GM21526 (cell line): ENCODE data around the gene ATP6V0A4.

Experiments
- ATAC-seq: cut with Tn5 transposase; IDR thresholded peaks from one replicate; pipeline ENCODE4 v1.9.1; 2021; ENCODE audit warnings: moderate library complexity; ENCODE audit not compliant: unreplicated experiment, low FRiP score

The ATP6V0A4 gene

DNA sequence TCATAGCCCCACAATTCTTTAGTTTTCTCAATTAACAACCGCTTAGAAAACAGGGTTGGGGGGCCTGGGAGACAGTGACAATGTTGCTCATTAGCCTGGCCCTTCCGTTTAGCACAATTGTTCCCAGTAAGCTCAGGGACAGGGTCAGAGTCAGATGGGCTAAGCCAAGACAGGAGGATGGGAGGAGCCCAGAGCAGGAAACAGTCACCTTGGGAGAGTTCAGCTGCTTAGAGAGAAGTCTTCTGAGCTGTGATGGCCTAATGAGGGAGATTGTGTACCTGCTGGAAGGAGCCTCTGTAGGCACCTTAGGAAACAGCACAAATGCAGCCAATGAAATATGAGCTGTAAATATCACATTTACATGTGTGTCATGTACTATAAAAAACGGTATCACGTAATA is 132.7 kb downstream of the ATP6V0A4 start:
- no peak for ATAC-seq

DNA sequence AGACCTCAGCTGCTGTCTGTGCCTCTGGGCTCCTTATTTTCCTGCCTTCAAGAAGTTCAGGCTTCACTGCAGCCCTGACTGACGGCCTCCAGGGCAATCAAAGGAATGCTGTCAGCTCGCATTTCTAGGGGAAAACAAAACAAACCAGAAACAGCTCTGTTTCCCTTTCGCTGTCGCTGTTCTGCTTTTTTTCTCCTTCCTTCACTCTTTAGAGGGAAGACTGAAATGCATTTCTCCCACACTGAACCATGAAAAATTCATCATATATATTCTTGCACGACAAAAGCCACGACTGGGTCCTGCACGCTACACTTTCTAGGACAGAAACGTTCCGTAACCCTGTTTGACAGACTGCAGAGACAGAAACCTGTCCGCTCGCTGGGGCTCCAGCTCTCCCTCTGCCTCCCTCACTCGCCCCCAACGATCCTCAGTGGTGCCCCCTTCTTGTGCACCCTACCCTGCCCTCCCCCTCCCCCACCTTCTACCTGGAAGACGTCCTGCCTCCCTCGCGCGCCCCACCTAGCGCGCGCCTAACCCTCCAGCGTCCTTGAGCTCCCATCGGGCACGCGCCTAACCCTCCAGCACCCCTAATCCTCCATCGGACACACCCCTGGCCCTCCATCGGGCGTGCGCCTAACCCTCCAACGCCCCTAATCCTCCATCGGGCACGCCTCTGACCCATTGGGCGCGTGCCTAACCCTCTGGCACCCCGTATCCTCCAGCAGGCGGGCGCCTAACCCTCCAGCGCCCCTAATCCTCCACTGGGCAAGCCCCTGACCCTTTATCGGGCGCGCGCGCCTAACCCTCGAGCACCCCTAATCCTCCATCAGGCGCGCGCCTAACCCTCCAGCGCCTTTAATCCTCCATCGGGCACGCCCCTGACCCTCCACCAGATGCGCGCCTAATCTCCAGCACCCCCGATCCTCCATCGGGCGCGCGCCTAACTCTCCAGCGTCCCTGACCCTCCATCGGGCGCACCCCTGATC is 134.0 kb downstream of the ATP6V0A4 start:
- no peak for ATAC-seq

DNA sequence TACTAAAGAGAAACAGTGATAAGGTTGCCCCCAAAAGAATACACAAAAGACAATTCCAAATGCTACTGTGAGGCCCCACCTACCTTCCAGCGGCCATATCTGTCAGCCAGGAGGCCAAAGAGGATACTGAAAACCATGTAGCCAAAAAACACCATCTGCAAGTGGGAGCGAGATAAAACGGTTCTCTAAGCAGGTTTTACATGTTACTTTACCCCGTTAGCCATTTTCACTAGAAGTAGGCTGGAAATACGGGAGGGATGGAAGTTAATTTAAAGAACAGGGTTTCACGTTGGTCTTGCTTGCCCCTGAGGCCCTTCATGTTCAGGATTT is 135.0 kb downstream of the ATP6V0A4 start:
- ATAC-seq, result no peak

DNA sequence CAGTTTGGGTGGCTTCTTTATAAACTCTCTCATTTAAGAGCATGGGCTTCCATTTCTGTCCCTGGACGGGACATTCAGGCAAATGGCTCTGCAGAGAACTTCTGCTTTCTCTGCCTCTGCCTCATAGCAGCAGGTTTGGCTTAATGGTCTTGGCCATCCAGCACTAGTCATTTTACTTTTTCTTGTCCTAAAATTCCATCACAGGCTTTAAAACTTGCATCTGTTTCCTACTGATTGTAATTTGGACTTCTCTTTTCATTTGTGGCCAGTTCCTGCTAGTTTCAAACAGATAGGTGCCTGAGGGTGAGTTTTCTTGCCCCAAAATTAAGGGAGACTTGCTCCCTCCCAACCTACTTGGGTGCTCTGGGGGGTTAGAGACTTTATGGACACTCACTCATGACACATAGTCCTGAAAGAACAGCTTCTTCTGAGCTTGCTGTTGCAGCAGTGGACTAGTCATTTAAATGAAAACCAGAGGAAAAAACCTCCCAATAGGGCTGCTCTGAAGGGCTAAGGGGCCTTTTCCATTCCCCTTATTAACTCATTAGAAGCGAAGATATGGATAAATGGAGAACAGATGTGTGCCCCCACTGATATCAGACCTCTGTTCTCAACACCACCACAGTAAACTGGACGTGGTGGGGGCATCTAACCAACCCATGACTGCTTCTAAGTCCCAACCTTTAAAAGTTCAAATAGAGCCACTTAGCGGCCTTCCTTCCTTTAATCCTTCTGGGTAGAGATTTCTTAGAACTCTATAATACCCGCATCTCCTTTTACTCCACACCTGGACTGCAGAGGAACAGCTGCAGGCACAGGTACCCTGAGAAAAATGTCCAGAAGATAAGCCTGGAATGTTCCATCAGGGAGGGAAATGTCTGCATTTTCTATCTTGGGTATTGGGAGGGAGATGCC is 135.7 kb downstream of the ATP6V0A4 start:
- ATAC-seq, result no peak

DNA sequence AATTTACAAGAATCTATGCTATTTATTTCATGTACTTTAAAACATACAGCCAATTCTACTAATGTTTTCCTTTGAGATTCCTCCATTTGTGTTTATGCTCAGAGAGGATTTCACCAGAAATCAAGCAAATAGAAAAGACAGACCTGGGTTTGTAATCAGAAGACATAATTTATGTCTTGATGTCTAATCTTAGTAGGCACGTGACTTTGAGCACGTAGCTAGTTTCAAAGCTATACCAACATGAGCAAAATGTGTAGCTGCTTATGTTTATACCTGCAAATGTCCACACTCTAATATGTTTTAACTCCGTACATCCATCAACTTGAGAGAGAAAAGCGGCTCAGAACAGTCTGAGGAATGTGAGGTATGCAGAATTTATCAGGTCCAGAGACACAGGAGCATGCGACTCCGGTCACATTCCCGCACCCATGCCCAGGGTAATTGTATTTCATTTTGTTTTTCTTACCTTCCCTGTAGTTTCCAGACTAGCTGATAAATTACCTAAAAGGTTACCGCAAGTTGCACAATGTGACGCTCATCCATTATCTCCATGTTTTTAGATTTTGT is 136.8 kb downstream of the ATP6V0A4 start:
- ATAC-seq, result no peak

DNA sequence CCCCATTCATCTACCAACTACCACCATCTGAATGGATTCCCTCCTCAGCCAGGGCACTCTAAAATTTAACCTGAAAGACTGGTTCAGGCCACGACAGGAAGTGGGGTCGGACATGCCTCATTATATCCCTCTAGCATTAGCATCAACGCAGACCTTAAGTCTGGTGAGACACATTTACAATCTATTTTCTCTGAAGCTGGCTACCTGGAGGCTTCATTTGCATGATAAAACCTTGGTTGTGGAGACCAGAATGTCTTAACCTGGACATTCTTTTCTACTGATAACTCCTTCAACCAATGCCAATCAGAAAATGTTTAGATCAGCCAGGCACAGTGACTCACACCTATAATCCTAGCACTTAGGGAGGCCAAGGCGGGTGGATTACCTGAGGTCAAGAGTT is 139.1 kb downstream of the ATP6V0A4 start:
- ATAC-seq, result no peak

DNA sequence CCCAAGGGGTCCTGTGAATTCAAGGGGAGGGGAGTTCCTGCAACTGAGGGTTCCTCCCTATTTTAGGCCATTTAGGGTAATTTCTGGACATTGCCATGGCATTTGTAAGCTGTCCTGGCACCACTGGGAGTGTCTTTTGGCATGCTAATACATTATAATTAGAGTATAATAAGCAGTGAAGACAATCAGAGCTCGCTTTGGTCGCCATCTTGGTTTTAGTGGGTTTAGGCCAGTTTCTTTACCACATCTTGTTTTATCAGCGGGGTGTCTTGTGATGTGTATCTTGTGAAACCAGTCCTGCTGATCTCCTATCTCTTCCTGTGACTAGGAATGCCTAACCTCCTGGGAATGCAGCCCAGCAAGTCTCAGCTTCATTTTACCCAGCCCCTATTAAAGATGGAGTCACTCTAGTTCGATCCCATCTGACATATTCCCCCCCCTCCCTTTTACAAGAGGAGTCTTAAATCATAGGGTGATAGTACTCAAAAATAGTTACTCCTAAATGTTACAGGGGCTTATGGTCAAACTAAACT is 140.1 kb downstream of the ATP6V0A4 start:
- ATAC-seq, result no peak

DNA sequence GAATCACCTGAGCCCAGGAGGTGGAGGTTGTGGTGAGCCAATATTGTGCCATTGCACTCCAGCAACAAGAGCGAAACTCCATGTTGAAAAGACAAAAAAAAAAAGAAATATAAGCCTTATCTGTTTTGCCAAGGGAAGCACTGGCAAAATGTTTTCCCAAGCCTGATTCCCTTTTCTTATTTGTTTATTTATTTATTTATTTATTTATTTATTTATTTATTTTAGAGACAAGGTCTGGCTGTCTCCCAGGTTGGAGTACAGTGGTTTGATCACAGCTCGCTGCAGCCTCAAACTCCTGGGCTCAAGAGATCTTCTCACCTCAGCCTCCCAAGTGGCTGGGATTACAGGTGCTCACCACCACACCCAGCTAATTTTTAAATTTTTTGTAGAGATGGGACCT is 141.0 kb downstream of the ATP6V0A4 start:
- ATAC-seq, result no peak
